GM20000 (cell line): ENCODE measurements around the gene ZNF669.
"Not testable (repeated sequence)": the region's sequence is repeated elsewhere in the genome, so short reads cannot be mapped to it uniquely, and the experiment has no call there.

Experiments used
- DNase-seq: peaks from one replicate; pipeline ENCODE4 v3.0.0; 2012; ENCODE audit warnings: low spot score
- CTCF ChIP-seq: IDR thresholded peaks from 2 replicates; pipeline ENCODE4 v1.5.1; 2012; ENCODE audit warnings: mild to moderate bottlenecking, control low read depth; ENCODE audit errors: extremely low read depth, missing control alignments

Gene ZNF669

GRCh38 chr1:247121382-247121781 is 17.2 kb upstream of the ZNF669 start:
- TF ChIP-seq CTCF, result no peak
- DNase-seq, result no peak

DNA sequence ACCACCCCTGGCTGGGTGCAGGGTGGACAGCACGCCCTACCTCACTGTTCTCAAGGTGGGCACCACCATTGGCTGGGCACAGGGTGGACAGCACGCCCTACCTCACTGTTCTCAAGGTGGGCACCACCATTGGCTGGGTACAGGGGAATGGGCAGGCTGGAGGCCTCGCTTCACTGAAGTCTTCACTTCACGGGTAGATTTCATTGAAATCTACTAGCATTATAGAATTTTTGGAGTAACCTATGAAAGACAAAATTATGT is 16.2 kb upstream of the ZNF669 start:
- DNase-seq, result not testable (repeated sequence)

DNA sequence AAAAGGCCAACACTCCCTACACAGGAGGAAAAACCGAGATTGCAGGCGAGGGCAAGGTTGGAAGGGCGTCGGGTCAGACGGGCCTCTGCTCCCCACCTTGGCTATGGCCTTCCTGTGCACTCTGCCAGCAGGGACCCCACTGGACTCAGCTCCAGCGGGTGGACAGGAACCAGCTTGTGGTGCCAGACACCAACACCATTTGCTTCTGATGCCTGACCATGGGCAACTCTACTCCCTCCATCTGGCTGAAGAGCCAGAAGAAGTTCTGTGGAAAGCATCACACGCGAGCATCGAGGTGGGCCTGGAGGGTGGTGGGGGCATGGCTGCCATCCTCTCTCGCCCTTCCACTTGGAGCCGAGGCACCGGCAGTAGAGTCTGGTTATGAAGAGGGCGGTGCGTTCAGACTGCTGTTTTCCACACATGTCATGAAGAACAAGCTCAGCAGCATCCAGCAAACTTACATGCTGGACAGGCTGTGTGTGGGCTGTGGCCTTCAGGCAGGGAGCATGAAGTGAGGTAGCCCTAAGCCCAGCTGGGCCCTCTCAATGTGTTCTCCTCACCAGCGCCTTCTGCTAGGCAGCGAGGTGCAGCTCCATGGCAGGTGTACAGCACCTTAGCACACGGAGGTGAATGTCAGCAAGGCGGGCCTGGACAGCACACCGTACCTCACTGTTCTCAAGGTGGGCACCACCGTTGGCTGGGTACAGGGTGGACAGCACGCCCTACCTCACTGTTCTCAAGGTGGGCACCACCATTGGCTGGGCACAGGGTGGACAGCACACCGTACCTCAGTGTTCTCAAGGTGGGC is 15.6 kb upstream of the ZNF669 start:
- no peak for DNase-seq
- TF ChIP-seq CTCF, result no peak

DNA sequence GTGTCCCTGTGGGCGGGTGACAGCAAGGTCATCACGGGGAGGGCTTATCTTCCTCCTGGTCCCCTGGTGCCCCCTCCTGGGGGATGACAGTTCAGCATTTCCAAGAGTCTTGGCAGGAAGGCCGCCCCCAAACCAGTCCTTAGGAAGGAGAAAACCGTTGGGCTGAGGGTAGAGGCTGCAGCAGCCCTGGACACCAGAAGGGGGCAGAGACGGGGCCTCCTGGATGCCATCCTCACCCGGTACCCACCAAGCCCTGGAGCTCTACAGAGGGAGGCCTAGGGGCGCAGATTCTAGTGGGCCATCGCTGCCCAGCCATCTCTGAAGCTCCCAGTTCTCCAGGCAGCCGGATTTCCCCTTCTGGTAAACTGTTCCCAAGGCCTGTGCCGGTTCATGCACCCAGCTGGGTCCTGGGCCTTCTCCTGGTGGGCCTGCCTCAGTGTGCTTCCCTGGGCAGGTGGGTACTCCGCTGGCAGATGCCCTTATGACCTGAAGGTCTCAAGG is 14.8 kb upstream of the ZNF669 start:
- DNase-seq, result peak; percentile 55

GRCh38 chr1:247115545-247115944 is 11.4 kb upstream of the ZNF669 start:
- no peak for DNase-seq
- no peak for TF ChIP-seq CTCF

More for the DNA sequence above, 14.8 kb upstream of the ZNF669 start:
- TF ChIP-seq CTCF, result no peak

DNA sequence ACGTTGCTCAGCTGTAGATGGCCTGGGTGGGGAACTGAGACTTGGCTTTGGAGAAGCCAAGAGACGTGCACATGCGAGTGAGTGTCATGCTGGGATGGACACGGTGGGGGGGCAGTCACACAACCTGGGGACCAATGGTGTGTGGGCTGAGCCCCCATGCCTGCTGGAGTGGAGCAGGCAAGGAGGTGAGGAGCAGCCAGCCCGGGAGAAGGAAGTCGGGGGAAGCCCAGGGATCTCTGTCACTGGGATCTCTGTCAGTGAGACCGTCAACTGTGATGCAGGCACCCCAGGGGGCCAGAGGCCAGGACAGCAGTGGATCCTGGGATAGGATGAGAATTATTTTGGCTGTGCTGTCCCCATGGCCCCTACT is 11.0 kb upstream of the ZNF669 start:
- no peak for DNase-seq
- no peak for TF ChIP-seq CTCF

GRCh38 chr1:247114351-247115140 is 10.4 kb upstream of the ZNF669 start:
- TF ChIP-seq CTCF, result no peak
- DNase-seq, result no peak
